Aorta (tissue), 5 donors: ENCODE measurements around the gene NPVF. TPM values are rescaled to one million over a fixed set of nuclear protein-coding genes. Genes with fewer than 3 reads are reported as not detected.

Experiments used
- ATAC-seq: fragments of 200-7000 bp; cut with Tn5 transposase; one replicate; pipeline ENCODE4 v1.9.1; 2022; ENCODE audit warnings: moderate library complexity; ENCODE audit not compliant: low FRiP score
- DNase-seq, 2 donors: peaks; one replicate each; pipeline ENCODE4 v3.0.0-alpha.2; 2020
- H3K27ac ChIP-seq, 2 donors: one replicate each; pipeline ENCODE4 v1.5.1; 2013; ENCODE audit warnings: low read length in 2 of 2, mild to moderate bottlenecking in 2 of 2, moderate library complexity in 2 of 2, control low read depth in 1 of 2, inconsistent platforms in 1 of 2, low read depth in 1 of 2
- H3K27me3 ChIP-seq, 2 donors: one replicate each; pipeline ENCODE4 v1.6.1; 2013; ENCODE audit warnings: control low read depth in 1 of 2, low read length in 1 of 2, mild to moderate bottlenecking in 1 of 2, moderate library complexity in 1 of 2; ENCODE audit not compliant: insufficient read depth in 2 of 2, control insufficient read depth in 1 of 2
- H3K36me3 ChIP-seq, 2 donors: one replicate each; pipeline ENCODE4 v1.6.1; 2013; ENCODE audit warnings: control low read depth in 1 of 2, low read length in 1 of 2, mild to moderate bottlenecking in 1 of 2; ENCODE audit not compliant: insufficient read depth in 2 of 2, control insufficient read depth in 1 of 2
- H3K4me1 ChIP-seq, 2 donors: one replicate each; pipeline ENCODE4 v1.6.1; 2013; ENCODE audit warnings: low read length in 2 of 2, control low read depth in 1 of 2, mild to moderate bottlenecking in 1 of 2, moderate library complexity in 1 of 2; ENCODE audit not compliant: insufficient read depth in 2 of 2, control insufficient read depth in 1 of 2
- H3K4me3 ChIP-seq, 2 donors: one replicate each; pipeline ENCODE4 v1.5.1; 2013; ENCODE audit warnings: low read length in 2 of 2, control low read depth in 1 of 2, mild to moderate bottlenecking in 1 of 2
- H3K9me3 ChIP-seq: one replicate; pipeline ENCODE4 v1.6.1; 2013; ENCODE audit warnings: mild to moderate bottlenecking, low read length; ENCODE audit not compliant: control insufficient read depth
- WGBS, 2 donors: extraction: QIAGEN DNeasy Blood & Tissue Kit; methylation state at CpG; one replicate each; pipeline ENCODE4 v1.1.7; 2013; 5-methylcytosine and 5-hydroxymethylcytosine counted together
- intact Hi-C, 2 donors: fragments of 100-400 bp; cut with DNase I; formaldehyde crosslinking; loops; one replicate each; pipeline versions ENCODE4 v1.14.2 to v1.15.0; 2022
- polyA plus RNA-seq, 2 donors: library from polyadenylated mRNA; stranded (reverse); fragments of 200-250 nt; gene quantifications; one replicate each; pipeline ENCODE4 v1.2.3, GENCODE V29; 2013
- total RNA-seq, 2 donors: library from RNA; stranded (reverse); fragmentation: NEBNext Ultra II Directional; extraction: Animal tissue kit (Norgen Biotek cat#: 25700); gene quantifications; one replicate each; pipeline ENCODE4 v1.2.1, GENCODE V29; 2021
- donor health status: healthy with polysubstance abuse.
- donor health status: Bipolar disorder and iron deficiency.
- donor health status: DM: no; HTN: no; CAD: no.
- donor health status: DM: no; HTN: no; CAD: no.
- donor health status: DM: yes; HTN: yes; CAD: no.

Gene NPVF
- total and polyA plus RNA-seq, 4 donors: not detected

DNA sequence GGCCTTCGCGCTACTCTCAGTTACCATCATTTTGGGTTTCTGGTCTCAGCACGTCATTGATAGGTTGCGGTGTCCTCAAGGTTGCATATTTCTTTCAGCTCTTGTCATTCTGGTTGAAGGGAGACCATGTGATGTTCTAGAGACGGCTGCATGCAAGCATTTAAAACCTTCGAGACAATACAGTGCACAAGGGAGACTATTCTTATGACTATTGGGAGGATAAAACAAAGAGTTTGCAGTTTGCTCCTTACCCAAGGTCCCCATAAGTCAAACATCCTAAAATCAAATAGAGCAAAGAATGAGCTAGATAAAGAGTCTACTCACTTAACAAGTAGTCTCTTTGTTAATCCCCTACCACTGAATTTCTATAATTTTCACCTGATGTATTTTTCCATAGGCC lies 39.1 kb downstream of the NPVF start:
- intact Hi-C loops: no loop called here

DNA sequence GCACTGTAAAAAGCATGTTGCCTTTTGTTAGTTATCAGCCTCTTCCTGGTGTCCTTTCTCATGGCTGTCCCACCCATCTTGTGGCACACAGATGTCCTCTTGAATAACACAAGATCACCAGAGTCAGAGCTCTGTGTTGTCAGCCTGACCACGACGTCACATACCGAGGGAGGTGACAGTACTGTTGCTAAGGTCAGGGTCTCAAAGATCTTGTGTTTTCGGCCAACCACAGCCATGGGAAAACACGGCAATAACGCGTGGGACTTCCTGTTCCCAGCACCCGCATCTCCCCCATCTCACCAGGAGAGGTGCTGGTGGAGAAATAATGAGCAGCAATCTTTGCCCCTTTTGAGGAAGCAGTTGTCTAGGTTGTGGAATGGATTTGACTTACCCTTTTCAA lies 40.4 kb downstream of the NPVF start:
- Histone ChIP-seq H3K27ac (no peak overlapping the region), H3K9me3 (no peaks in the 10 kb centered on the region), H3K36me3 (no peaks in the 10 kb centered on the region), H3K4me3 (no peak overlapping the region), H3K4me1 (no peaks in the 10 kb centered on the region), H3K27me3 (no peaks in the 10 kb centered on the region)
- ATAC-seq (no peak), DNase-seq (no peak)
- intact Hi-C loops: no loop called here
- WGBS, 2 donors: 86 to 88% methylated on average over 8 of the region's 8 CpGs

More for the DNA sequence above, 39.1 kb downstream of the NPVF start:
- H3K27ac ChIP-seq: no peak overlapping the region
- H3K27me3 ChIP-seq: no peaks in the 10 kb centered on the region
- 94% methylated on average over 6 of the region's 6 CpGs for WGBS, 2 donors
- no peak overlapping the region for H3K4me3 ChIP-seq
- no peak for ATAC-seq
- H3K9me3 ChIP-seq: no peaks in the 10 kb centered on the region
- H3K36me3 ChIP-seq: no peaks in the 10 kb centered on the region
- H3K4me1 ChIP-seq: no peaks in the 10 kb centered on the region
- DNase-seq: no peak

DNA sequence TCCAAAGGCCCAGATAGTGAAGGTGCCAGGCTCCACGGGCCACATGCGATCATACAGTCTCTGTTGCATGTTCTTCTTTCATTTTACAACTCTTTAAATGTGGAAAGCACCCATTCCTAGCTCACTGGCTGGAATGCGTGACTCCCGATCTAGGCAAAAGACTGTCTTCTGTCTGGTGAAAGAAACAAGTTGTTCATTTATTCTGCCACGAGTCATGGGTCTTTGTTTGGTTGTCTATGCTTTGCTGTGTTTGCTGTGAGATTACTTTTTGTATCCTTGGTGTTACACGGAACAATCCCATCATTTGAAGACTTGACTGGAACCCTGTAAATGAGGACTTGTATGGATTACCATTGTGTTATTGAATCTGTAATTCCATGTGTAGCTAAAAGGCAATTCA lies 41.9 kb downstream of the NPVF start:
- DNase-seq: no peak
- H3K4me1 ChIP-seq: no peaks in the 10 kb centered on the region
- no peaks in the 10 kb centered on the region for H3K36me3 ChIP-seq
- no peak overlapping the region for H3K27ac ChIP-seq
- H3K4me3 ChIP-seq: no peak overlapping the region
- no peaks in the 10 kb centered on the region for H3K9me3 ChIP-seq
- intact Hi-C loops: no loop called here
- no peaks in the 10 kb centered on the region for H3K27me3 ChIP-seq
- ATAC-seq: no peak
- WGBS, 2 donors: 86 to 89% methylated on average over 6 of the region's 6 CpGs

DNA sequence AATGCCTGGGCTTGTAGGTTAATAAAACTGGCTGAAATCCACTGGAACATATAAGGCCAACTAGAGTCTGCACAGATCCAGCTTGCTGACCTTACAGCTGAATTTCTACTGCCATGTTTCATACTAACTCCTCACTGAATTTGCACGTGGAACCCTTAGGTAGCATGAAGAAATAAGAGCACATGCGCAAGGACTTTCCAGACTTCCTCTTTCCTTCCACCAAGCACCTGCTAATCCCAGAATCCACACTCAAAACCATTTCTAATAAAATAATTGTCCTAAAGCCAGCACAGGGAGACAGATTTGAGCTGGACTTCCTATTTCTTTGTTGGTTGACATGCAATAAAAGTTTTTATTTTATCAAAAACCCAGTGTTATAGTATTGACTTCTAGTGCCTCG lies 46.8 kb downstream of the NPVF start:
- Histone ChIP-seq H3K9me3 (no peaks in the 10 kb centered on the region), H3K4me3 (no peak overlapping the region), H3K36me3 (no peaks in the 10 kb centered on the region), H3K27me3 (no peaks in the 10 kb centered on the region), H3K27ac (no peak overlapping the region), H3K4me1 (no peaks in the 10 kb centered on the region)
- ATAC-seq: no peak
- intact Hi-C loops: no loop called here
- 87 to 90% methylated on average over 3 of the region's 3 CpGs for WGBS, 2 donors
- DNase-seq: no peak

DNA sequence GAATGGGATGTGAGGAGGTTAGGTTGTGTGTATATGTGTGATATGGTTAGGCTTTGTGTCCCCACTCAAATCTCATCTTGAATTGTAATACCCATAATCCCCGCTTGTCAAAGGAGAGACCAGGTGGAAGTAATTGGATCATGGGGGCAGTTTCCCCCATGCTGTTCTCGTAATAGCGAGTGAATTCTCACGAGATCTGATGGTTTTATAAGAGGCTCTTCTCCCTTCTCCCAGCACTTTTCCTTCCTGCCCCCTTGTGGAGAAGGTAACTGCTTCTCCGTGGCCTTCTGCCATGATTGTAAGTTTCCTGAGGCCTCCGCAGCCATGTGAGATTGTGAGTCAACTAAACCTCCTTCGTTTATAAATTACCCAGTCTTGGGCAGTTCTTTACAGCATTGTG lies 47.3 kb downstream of the NPVF start:
- no peaks in the 10 kb centered on the region for H3K36me3 ChIP-seq
- intact Hi-C loops: no loop called here
- no peaks in the 10 kb centered on the region for H3K4me1 ChIP-seq
- DNase-seq (no peak), ATAC-seq (no peak)
- no peaks in the 10 kb centered on the region for H3K9me3 ChIP-seq
- no peak overlapping the region for H3K4me3 ChIP-seq
- WGBS, 2 donors: 88 to 89% methylated on average over 7 of the region's 7 CpGs
- H3K27me3 ChIP-seq: no peaks in the 10 kb centered on the region
- no peak overlapping the region for H3K27ac ChIP-seq

DNA sequence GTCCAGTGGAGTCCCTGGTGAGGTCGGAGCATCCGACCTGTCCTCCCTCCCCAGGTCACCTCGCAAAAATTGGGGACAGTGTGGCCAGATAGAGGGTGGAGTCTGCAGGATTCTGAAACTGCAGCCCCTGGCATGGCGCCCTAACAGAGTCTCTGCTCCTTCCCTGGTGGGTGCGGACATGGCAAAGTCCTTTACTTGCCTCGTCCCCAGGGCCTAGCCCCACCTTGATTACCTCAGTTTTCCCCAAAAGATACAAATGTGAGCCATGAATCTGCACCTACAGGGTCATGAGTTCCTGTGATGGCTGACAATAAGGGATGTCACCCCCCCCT lies 47.7 kb downstream of the NPVF start:
- 12 to 14% methylated on average over 6 of the region's 6 CpGs for WGBS, 2 donors
- intact Hi-C loops: no loop called here

DNA sequence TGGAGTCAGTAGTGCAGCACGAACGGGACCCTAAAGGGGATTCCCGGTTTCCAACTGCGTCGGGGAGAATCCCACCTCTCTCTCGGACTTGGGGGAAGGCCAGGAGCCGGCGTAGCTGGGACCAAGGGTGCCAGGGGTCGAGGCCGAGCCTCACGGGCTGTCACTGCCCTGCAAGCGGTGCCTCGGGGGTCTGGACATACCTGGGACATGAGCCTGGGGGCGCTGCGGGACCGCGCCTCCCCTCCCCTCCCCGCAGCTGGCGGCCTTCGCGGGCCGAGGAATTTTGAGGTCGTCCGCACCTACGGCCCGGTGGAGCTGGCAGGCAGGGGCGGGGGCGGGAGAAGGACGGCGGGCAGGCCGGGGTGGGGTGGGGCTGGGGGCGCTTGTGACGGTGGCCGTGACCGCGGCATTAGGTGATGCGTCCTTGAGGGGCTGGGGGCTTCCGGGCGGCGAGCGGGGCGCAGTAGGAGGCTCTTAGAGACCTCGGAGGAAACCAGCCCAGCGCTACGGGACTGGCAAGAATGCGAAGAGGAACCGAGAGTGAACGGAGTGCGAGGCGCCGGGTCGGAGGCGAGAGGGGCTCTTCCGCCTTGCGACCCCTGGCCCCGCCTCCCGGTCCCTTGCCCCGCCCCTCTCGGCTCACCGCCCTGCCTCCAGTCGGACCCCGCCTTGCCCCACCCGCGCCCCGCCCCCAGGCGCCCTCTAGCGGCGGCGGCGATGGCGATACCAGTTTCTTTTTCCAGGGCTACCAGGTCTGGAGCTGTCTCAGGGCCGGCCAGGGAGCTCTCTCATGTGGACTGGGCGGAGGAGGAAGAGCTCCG lies 48.3 kb downstream of the NPVF start:
- Histone ChIP-seq H3K4me1 (no peaks in the 10 kb centered on the region), H3K4me3 (peak overlapping the region; percentile 74 to 99), H3K36me3 (no peaks in the 10 kb centered on the region), H3K9me3 (no peaks in the 10 kb centered on the region), H3K27ac (peak overlapping the region; percentile 79 to 83), H3K27me3 (no peaks in the 10 kb centered on the region)
- intact Hi-C loops: loop anchor here in 1 of 2 donors (5.0 kb wide), 1 partner anchor 53 kb away; the partner anchor contains the start of gene CYCS
- peak; percentile 94 to 98 for DNase-seq
- 0% methylated on average over 43 to 74 of the region's 74 CpGs for WGBS, 2 donors
- ATAC-seq: peak; percentile 96

More for the DNA sequence above, 47.7 kb downstream of the NPVF start:
- no peaks in the 10 kb centered on the region for H3K4me1 ChIP-seq
- DNase-seq (no peak), ATAC-seq (peak; percentile 56)
- no peaks in the 10 kb centered on the region for H3K27me3 ChIP-seq
- peak overlapping the region; percentile 74 to 75 for H3K4me3 ChIP-seq
- H3K9me3 ChIP-seq: no peaks in the 10 kb centered on the region
- no peaks in the 10 kb centered on the region for H3K36me3 ChIP-seq
- H3K27ac ChIP-seq: peak overlapping the region in 1 of 2 donors; percentile 4

DNA sequence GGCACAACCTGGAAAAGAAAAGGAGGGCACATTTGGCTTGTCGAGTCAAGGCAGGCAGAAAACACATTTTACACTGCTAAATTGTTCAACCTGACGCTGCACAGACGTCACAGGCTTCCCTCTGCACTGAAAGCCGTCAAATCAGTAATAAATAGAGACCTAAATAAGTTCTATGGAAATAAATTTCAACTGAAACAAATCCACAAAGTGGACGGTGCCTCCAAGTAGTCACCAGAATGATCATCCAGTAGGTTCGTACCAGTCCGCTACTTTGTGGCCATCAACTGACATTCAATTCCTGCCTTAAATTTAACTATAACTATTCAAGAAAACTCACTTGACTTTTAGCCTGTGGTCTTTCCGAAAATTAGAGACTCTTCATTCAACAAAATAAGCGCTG lies 49.0 kb downstream of the NPVF start:
- H3K27ac ChIP-seq: peak overlapping the region in 1 of 2 donors; percentile 79
- H3K4me1 ChIP-seq: no peaks in the 10 kb centered on the region
- WGBS, 2 donors: 53 to 61% methylated on average over 9 of the region's 9 CpGs
- no peaks in the 10 kb centered on the region for H3K27me3 ChIP-seq
- no peaks in the 10 kb centered on the region for H3K36me3 ChIP-seq
- H3K9me3 ChIP-seq: no peaks in the 10 kb centered on the region
- DNase-seq (no peak), ATAC-seq (no peak)
- intact Hi-C loops: loop anchor here in 1 of 2 donors (5.0 kb wide), 1 partner anchor 52 kb away; the partner anchor contains the start of gene CYCS
- peak overlapping the region; percentile 74 to 99 for H3K4me3 ChIP-seq
